SK-N-SH treated with all-trans-retinoic acid at 6 μM for 48 hours (cell line): Measurements from ENCODE around the gene CRYL1.

ENCODE experiments used
- ARNTL ChIP-seq: fragments of 450-650 bp; formaldehyde crosslinking; IDR thresholded peaks from 2 replicates; pipeline ENCODE4 v1.5.0; 2020; ENCODE audit warnings: low read depth, mild to moderate bottlenecking, moderate library complexity, borderline replicate concordance
- ISL1 ChIP-seq: fragments of 250-450 bp; sonication (Bioruptor Pico); IDR thresholded peaks from 2 replicates; pipeline ENCODE4 v2.1.2; 2022; ENCODE audit warnings: mild to moderate bottlenecking, moderate library complexity
- ZC3H10 ChIP-seq: fragments of 250-450 bp; sonication (Bioruptor Pico); IDR thresholded peaks from 2 replicates; pipeline ENCODE4 v1.5.1; 2021; ENCODE audit warnings: mild to moderate bottlenecking, moderate library complexity
- ZFP30 ChIP-seq: fragments of 450-650 bp; formaldehyde crosslinking; IDR thresholded peaks from 2 replicates; pipeline ENCODE4 v1.5.0; 2022; ENCODE audit warnings: mild to moderate bottlenecking, moderate library complexity
- ZNF565 ChIP-seq: fragments of 450-650 bp; formaldehyde crosslinking; conservative IDR thresholded peaks from 2 replicates; pipeline ENCODE4 v1.5.0; 2020; ENCODE audit warnings: low read depth, mild to moderate bottlenecking, moderate library complexity
- ZNF70 ChIP-seq: fragments of 450-650 bp; formaldehyde crosslinking; IDR thresholded peaks from 2 replicates; pipeline ENCODE4 v1.5.0; 2020; ENCODE audit warnings: mild to moderate bottlenecking, moderate library complexity

DNA sequence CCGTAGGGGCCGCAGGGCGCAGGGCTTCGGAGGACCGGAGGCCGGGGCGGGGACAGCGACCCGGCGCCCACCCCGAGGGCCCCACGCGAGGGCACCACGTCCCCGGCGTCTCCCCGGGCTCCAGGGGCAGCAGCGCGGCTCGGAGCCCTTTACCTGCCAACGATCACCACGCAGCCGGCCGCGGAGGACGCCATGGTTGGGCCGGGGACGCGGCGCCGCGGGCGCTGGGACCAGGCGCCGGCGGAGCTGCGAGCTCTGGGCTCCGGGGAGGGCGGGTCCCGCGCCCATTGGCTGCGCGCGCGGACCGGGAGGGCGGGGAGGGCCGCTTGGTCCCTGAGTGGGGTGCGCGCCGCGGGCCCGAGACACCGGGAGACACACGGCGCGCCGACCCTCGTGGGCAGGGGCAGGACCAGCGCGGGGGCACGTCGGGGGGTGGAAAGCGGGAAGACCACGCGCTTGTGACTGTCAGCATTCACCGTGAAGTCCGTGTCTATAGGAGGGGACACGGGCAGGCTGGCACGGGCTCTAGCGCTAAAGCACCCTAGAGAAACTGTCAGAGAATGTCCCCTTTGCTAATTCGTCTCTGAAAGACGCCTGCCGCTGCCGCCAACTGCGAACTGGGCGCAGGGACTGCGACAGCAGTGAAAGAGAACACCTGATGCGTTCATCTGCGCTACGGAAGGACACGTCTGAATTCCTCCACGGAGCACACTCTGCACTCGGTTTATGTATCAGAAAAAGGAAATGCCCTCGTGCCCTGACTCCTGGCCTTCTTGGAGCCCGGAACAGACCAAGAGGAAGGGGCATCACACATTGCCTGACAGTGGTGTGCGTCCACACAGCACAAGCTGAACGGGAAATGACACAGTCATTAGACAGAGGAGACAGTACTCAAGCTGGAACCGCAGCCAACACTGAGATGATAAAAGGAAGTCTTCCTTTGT is at the start of gene CRYL1:
- no peak for TF ChIP-seq ARNTL
- no peak for TF ChIP-seq ISL1 (CRISPR knock-in tag)
- TF ChIP-seq ZNF70 (CRISPR knock-in tag): no peak
- no peak for TF ChIP-seq ZC3H10
- no peak for TF ChIP-seq ZFP30
- TF ChIP-seq ZNF565 (CRISPR knock-in tag): no peak
